Activated CD8-positive, alpha-beta memory T cell treated with anti-CD3 and anti-CD28 coated beads for 36 hours (primary cell): ENCODE measurements around the gene LYPD6B. TPM values are rescaled to one million over a fixed set of nuclear protein-coding genes. Genes with fewer than 3 reads are reported as not detected.
"Not testable (repeated sequence)": the region's sequence is repeated elsewhere in the genome, so short reads cannot be mapped to it uniquely, and the experiment has no call there.

Experiments
- CTCF ChIA-PET: fragments of 350-600 bp; sonication (Branson Sonifier 250); formaldehyde crosslinking; loops from one replicate; lab custom pipeline; 2021; ENCODE audit warnings: antibody characterized with exemption; lab: Charles Lee
- POLR2A ChIA-PET: fragments of 350-600 bp; sonication (Branson Sonifier 250); formaldehyde crosslinking; loops from one replicate; lab custom pipeline; 2021; ENCODE audit warnings: antibody characterized with exemption; lab: Charles Lee
- total RNA-seq, 2 experiments: library from RNA; stranded (reverse); gene quantifications; one replicate each; pipeline ENCODE4 v1.2.3, GENCODE V29; 2021

LYPD6B gene
- total RNA-seq, 2 experiments from 2014 or later = not detected

GRCh38 chr2:149221002-149221401 lies 182.5 kb downstream of the LYPD6B start:
- ChIA-PET POLR2A (no interaction called here), CTCF (no interaction called here)

DNA sequence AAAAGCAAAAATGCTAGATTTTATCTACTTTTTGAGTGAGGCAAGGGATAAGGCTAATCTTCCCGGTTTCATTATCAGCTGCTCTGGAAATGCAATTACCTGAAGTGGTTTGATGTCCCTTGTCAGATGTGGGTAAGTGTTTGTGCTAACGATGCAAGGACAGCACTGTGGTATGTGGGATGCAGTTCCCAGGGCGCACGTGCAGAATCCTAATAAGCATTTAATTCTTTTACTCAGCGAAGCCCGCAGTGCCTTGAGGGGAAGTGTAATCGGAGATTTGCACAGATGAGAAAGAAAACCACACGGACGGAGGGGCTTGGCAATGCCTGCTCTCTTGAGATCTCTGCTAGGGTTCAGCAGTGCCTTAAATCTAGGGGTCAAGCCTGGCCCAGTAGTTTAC lies 183.4 kb downstream of the LYPD6B start:
- ChIA-PET POLR2A (no interaction called here), CTCF (interaction anchor here (0.8 kb wide), 1 partner anchor 167 kb away, joined by 3 read pairs; no protein-coding TSS in a partner anchor)

GRCh38 chr2:149223472-149224095 lies 185.1 kb downstream of the LYPD6B start:
- ChIA-PET CTCF (no interaction called here), POLR2A (no interaction called here)

DNA sequence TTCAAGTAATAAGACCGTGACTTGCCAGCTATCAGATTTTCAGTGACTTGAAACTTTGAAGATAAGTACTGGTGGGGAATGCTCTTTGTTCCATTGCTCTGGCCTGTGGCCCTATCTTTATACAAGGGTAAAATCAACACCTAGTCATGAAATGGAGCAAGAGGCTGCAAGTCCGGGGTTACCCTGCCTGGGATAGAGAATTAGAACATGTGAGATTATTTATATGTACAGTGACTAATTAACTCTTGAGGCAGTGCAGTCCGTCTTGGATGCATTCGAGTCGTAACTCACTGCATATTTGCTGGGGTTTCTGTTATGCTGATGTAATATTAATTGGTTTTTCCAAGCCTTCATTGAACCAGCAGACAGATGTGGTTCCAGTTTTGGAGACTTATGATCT lies 186.0 kb downstream of the LYPD6B start:
- POLR2A ChIA-PET = no interaction called here
- CTCF ChIA-PET = no interaction called here

GRCh38 chr2:149225446-149225845 lies 186.9 kb downstream of the LYPD6B start:
- CTCF ChIA-PET = no interaction called here
- POLR2A ChIA-PET = no interaction called here

DNA sequence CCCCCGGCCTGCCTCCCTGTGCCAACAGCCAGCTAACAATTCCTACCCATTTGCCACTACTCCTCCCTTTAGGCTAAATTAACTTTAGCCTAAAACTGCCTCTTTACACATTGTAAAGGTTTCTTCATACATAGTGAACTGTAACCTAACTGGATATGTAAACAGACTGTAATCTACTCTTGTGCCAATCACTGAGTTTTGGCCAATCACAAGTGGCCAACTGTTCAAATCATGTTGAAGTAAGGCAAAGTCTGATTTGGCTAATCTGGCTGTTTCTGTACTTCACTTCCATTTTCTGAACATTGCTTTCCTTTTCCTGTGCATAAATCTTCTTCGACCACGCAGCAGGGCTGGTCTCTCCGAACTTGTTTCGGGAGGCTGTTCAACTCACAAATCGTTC lies 188.3 kb downstream of the LYPD6B start:
- POLR2A ChIA-PET = no interaction called here
- CTCF ChIA-PET = no interaction called here

- POLR2A ChIA-PET = no interaction called here
- CTCF ChIA-PET = no interaction called here
Measured at GRCh38 chr2:149235816-149236375, 197.4 kb downstream of the LYPD6B start.

GRCh38 chr2:149236410-149236809 lies 197.9 kb downstream of the LYPD6B start:
- CTCF ChIA-PET = no interaction called here
- POLR2A ChIA-PET = no interaction called here

GRCh38 chr2:149246186-149246585 lies 207.7 kb downstream of the LYPD6B start:
- POLR2A ChIA-PET = no interaction called here
- CTCF ChIA-PET = no interaction called here

DNA sequence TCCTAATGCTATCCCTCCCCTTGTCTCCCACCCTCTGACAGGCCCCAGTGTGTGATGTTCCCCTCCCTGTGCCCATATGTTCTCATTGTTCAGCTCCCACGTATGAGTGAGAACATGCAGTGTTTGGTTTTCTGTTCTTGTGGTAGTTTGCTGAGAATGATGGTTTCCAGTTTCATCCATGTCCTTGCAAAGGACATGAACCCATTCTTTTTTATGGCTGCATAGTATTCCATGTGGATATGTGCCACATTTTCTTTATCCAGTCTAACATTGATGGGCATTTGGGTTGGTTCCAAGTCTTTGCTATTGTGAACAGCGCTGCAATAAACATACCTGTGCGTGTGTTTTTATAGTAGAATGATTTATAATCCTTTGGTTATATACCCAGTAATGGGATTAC lies 212.9 kb downstream of the LYPD6B start:
- CTCF ChIA-PET, POLR2A ChIA-PET: not testable (repeated sequence)

GRCh38 chr2:149256877-149257276 lies 218.4 kb downstream of the LYPD6B start:
- CTCF ChIA-PET, POLR2A ChIA-PET: not testable (repeated sequence)

- CTCF ChIA-PET = no interaction called here
- POLR2A ChIA-PET = no interaction called here
Measured at GRCh38 chr2:149258531-149258930, 220.0 kb downstream of the LYPD6B start.

DNA sequence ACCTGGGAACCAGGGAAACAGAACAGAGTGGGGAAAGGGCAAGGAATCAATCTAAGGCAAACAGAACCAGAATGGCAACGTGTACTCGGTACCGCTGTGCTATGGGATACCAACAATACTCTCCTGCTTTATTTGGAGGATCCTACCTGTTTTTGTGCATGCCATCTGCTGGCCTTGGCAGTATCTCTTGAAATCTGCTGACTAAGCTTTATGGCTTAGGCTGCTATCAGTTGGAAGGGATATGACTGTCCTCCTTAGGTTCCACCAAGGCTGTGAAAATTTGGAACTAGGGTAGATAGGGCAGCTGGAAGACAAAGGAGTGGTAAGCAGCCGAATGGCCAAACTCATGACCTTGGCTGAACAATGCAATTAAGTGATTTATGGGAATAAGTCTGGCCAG lies 220.6 kb downstream of the LYPD6B start:
- ChIA-PET POLR2A (no interaction called here), CTCF (no interaction called here)

GRCh38 chr2:149261692-149262091 lies 223.2 kb downstream of the LYPD6B start:
- POLR2A ChIA-PET = no interaction called here

More at GRCh38 chr2:149261692-149262091, 223.2 kb downstream of the LYPD6B start:
- CTCF ChIA-PET = no interaction called here

Other genes with a start within 250 kb of the LYPD6B start
- gene KIF5C, start 163.5 kb upstream of the LYPD6B start, total RNA-seq = 10 to 100 TPM; 24.3 to 25.4 TPM